ENCODE measurements around the gene CNOT10.

DNA sequence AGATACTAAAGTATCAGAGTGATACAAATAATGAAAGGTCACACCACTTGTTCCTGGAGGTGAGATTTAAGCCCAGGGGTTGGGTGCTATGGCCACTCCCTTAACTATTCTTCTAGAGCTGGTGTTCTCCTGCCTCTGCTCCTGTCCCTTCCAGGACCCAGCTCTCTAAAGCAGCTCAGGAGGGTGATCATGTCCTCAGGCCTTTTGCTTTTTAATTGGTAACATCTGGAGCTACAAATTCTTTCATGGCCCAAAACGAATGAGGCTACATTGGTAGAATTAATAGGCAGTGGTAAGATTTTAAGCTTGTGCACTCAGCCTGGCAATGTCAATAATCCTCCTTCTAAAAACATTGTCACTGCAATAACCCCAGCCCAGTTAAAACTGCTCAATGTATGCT lies 38.2 kb upstream of the CNOT10 start:
- TF ChIP-seq, protein P1, sequence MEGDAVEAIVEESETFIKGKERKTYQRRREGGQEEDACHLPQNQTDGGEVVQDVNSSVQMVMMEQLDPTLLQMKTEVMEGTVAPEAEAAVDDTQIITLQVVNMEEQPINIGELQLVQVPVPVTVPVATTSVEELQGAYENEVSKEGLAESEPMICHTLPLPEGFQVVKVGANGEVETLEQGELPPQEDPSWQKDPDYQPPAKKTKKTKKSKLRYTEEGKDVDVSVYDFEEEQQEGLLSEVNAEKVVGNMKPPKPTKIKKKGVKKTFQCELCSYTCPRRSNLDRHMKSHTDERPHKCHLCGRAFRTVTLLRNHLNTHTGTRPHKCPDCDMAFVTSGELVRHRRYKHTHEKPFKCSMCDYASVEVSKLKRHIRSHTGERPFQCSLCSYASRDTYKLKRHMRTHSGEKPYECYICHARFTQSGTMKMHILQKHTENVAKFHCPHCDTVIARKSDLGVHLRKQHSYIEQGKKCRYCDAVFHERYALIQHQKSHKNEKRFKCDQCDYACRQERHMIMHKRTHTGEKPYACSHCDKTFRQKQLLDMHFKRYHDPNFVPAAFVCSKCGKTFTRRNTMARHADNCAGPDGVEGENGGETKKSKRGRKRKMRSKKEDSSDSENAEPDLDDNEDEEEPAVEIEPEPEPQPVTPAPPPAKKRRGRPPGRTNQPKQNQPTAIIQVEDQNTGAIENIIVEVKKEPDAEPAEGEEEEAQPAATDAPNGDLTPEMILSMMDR (IDR thresholded peaks at IDR 0.05): no peak
- TF ChIP-seq POLR2A (IDR thresholded peaks at IDR 0.05): no peak

Measured in esophagus squamous epithelium (tissue), 4 donors.